Measurements from ENCODE around the gene GBP6. TPM values are rescaled to one million over a fixed set of nuclear protein-coding genes. Genes with fewer than 3 reads are reported as not detected.
A peak's percentile ranks its signal among the peaks of the same experiment; 100 is the strongest.
"Not testable (repeated sequence)": the region's sequence is repeated elsewhere in the genome, so short reads cannot be mapped to it uniquely, and the experiment has no call there.

The GBP6 gene
- total and polyA plus RNA-seq, 12 donors = 0.07 to 0.14 (median 0.10) TPM; not detected in 8

DNA sequence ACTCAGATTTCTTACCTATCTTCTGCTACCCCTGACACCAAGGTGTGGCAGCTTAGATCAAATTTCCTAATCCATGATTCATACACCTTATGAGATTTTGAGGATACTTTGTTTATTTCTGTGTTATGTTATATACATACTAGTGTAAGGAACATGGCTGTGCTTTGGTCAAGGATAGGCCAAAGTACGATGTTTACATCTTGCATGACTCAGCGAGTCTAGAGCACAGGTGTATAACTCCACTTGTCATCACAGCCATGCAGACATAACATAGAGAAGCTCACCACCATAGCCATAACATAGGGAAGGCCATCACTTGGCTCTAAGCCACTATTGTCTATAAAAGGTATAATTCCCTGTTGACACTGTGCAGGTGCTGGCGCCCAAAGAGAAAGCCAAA is 61.2 kb downstream of the GBP6 start:
- TF ChIP-seq, protein P1, sequence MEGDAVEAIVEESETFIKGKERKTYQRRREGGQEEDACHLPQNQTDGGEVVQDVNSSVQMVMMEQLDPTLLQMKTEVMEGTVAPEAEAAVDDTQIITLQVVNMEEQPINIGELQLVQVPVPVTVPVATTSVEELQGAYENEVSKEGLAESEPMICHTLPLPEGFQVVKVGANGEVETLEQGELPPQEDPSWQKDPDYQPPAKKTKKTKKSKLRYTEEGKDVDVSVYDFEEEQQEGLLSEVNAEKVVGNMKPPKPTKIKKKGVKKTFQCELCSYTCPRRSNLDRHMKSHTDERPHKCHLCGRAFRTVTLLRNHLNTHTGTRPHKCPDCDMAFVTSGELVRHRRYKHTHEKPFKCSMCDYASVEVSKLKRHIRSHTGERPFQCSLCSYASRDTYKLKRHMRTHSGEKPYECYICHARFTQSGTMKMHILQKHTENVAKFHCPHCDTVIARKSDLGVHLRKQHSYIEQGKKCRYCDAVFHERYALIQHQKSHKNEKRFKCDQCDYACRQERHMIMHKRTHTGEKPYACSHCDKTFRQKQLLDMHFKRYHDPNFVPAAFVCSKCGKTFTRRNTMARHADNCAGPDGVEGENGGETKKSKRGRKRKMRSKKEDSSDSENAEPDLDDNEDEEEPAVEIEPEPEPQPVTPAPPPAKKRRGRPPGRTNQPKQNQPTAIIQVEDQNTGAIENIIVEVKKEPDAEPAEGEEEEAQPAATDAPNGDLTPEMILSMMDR (IDR thresholded peaks at IDR 0.05) = no peak
- no peaks in the 10 kb centered on the region for H3K27me3 ChIP-seq
- H3K4me3 ChIP-seq = no peak overlapping the region
- 87 to 89% methylated on average over 3 of the region's 3 CpGs for WGBS, 2 donors
- no peak overlapping the region for H3K27ac ChIP-seq
- intact Hi-C loops (cut with DNase I) = loop anchor here in 1 of 10 donors (10.0 kb wide), 1 partner anchor 1180 kb away; no protein-coding TSS in a partner anchor
- no peaks in the 10 kb centered on the region for H3K9me3 ChIP-seq
- H3K4me1 ChIP-seq = peaks cover 0 to 5% (median 0%) of the 10 kb centered on the region in 9 donors
- DNase-seq (no peak), ATAC-seq (no peak)
- peaks cover 0 to 43% (median 0%) of the 10 kb centered on the region in 9 donors for H3K36me3 ChIP-seq

DNA sequence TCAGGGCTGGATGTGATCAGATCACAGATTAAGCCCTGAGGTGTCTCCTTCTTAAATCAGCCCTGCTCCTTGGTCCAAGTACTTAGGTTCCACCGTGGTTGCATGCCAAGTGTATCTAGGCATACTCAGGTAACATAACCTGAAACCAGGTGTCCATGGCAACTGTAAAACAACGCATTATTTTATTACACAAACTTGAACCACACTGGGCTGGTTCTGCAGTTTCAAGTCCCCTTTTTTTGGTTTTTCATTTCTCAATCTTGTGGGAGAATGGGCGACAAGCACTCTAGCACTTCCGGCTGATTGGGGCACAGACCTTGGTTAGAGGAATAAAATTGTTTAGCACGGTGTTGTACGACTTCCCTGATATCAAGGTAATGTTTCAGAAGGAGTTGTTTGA is 65.2 kb downstream of the GBP6 start:
- Histone ChIP-seq H3K27me3 (no peaks in the 10 kb centered on the region), H3K9me3 (no peaks in the 10 kb centered on the region), H3K4me3 (no peak overlapping the region), H3K4me1 (peaks cover 0 to 5% (median 0%) of the 10 kb centered on the region in 9 donors), H3K36me3 (peaks cover 0 to 21% (median 0%) of the 10 kb centered on the region in 9 donors), H3K27ac (no peak overlapping the region)
- DNase-seq = no peak
- WGBS, 2 donors = 88 to 90% methylated on average over 6 of the region's 6 CpGs
- TF ChIP-seq, protein P1 (IDR thresholded peaks at IDR 0.05) = no peak
- ATAC-seq = peak in 1 of 8 donors; percentile 16
- intact Hi-C loops (cut with DNase I) = loop anchor here in 1 of 10 donors (10.0 kb wide), 1 partner anchor 1176 kb away; no protein-coding TSS in a partner anchor

DNA sequence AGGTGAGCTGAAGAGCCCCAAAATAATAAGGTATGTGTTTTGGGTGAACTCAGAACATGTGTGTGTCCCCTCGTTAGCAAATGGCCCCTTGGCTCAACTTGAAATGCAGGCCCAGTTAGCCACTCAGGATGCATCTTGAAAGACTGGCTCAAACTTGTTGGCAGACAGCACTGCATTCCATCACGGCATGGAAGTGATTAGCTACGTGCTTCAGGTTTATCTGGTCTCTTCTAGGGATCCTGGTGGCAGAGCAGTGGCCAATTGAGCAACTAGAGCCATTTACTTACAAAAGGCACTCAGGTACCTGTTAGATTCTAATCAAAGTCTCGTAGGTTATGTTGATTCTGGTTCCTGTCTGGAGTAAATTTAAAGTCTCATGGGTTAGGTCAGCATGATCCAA is 65.8 kb downstream of the GBP6 start:
- ATAC-seq, DNase-seq, H3K9me3 ChIP-seq, H3K27ac ChIP-seq, H3K27me3 ChIP-seq, H3K4me3 ChIP-seq, H3K4me1 ChIP-seq: not testable (repeated sequence)
- intact Hi-C loops (cut with DNase I) = loop anchor here in 1 of 10 donors (10.0 kb wide), 1 partner anchor 1175 kb away; no protein-coding TSS in a partner anchor
- H3K36me3 ChIP-seq = peaks cover 0 to 15% (median 0%) of the 10 kb centered on the region in 9 donors
- WGBS, 2 donors = 48 to 53% methylated on average over 2 of the region's 4 CpGs

DNA sequence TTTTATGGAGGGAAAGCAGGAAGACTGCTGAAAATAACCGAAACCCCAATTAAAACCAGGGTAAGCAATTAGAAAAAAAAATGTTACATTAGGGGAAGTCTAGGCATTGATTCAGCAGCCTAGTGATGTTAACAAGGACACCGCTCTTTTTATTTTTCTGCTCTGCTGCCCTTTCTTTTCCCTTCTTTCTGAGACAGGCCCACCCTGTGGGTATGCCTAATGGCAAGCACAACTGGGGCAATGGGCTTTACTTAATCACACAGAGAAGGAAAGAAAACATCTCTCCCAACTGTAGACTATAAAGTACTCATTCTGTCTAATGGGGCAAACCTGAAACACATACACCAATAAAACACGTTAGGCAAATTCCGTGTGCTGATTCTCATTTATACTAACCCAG is 69.6 kb downstream of the GBP6 start:
- H3K36me3 ChIP-seq = no peaks in the 10 kb centered on the region
- no peaks in the 10 kb centered on the region for H3K27me3 ChIP-seq
- intact Hi-C loops (cut with DNase I) = no loop called here
- DNase-seq = no peak
- no peak overlapping the region for H3K4me3 ChIP-seq
- TF ChIP-seq, protein P1 (IDR thresholded peaks at IDR 0.05) = no peak
- H3K27ac ChIP-seq = no peak overlapping the region
- ATAC-seq = no peak
- WGBS, 2 donors = 76 to 97% methylated on average over 4 of the region's 4 CpGs
- H3K4me1 ChIP-seq = no peaks in the 10 kb centered on the region
- H3K9me3 ChIP-seq = peaks cover 0 to 16% (median 5%) of the 10 kb centered on the region in 11 donors

DNA sequence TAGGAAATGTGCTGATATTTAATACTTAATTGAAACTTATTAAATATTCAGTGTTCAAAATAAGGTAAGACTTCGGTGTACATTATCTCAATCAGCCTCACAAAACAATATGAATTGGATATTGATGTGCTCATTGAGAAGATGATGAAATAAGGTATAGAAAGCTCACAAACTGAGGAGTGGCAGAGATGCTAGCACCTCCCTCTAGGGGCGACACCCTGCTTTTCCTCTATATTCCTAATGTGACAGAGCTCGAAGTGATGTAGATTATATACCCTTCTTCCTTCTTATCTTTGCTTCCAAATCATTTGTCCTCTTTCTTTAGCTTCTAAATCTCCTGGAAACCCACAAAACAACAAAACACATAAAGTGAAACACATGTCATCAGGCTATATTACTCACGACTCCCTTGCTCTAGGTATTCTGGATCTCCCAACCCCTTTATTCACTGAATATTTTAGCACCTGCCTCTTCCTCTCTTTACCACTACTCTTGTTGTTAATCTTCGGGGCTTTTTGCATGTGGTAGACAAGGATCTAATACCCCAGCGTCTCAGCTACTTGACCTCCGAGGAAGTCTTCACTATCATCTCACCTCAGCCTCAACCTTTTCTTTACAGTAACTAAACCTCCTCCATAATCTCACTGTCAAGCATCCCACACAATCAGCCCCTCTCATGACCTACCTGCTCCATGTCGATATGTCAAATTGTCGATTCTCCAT is 70.4 kb downstream of the GBP6 start:
- H3K27me3 ChIP-seq; H3K4me3 ChIP-seq; ATAC-seq; H3K27ac ChIP-seq; H3K4me1 ChIP-seq; DNase-seq; intact Hi-C loops (cut with DNase I); H3K36me3 ChIP-seq: not testable (repeated sequence)
- peaks cover 0 to 24% (median 10%) of the 10 kb centered on the region in 11 donors for H3K9me3 ChIP-seq
- 83 to 85% methylated on average over 9 of the region's 9 CpGs for WGBS, 2 donors

Other genes with a start within 250 kb of the GBP6 start
- gene GBP2, start 237.9 kb upstream of the GBP6 start, total RNA-seq = 10 to 100 TPM in 4 of 10 donors, 1 to 10 TPM in 6; 6.0 to 67.3 (median 9.1) TPM
- gene GBP2, start 237.9 kb upstream of the GBP6 start, polyA plus RNA-seq = 10 to 100 TPM; 12.6 to 51.7 TPM
- under 1 TPM in 2 of 10 donors, not detected in 8; 0.17 to 0.42 TPM for gene GBP7, start 188.1 kb upstream of the GBP6 start, total RNA-seq
- not detected for gene GBP7, start 188.1 kb upstream of the GBP6 start, polyA plus RNA-seq
- gene GBP4, start 165.1 kb upstream of the GBP6 start, total RNA-seq = 10 to 100 TPM in 6 of 10 donors, 1 to 10 TPM in 4; 2.9 to 46.5 (median 10.4) TPM
- gene GBP4, start 165.1 kb upstream of the GBP6 start, polyA plus RNA-seq = 10 to 100 TPM in 1 of 2 donors, 1 to 10 TPM in 1; 9.1 to 16.0 TPM
- gene GBP5, start 91.2 kb upstream of the GBP6 start, total RNA-seq = 10 to 100 TPM in 1 of 10 donors, 1 to 10 TPM in 3, under 1 TPM in 6; 0.48 to 62.0 (median 0.85) TPM
- under 1 TPM; 0.39 to 0.59 TPM for gene GBP5, start 91.2 kb upstream of the GBP6 start, polyA plus RNA-seq
- 1 to 10 TPM; 2.4 to 6.6 (median 4.5) TPM for gene LRRC8B, start 160.8 kb downstream of the GBP6 start, total RNA-seq
- gene LRRC8B, start 160.8 kb downstream of the GBP6 start, polyA plus RNA-seq = 1 to 10 TPM; 1.7 to 2.2 TPM